Measurements from ENCODE around the gene RARB. TPM values are rescaled to one million over a fixed set of nuclear protein-coding genes. Genes with fewer than 3 reads are reported as not detected.

Gene RARB
- total RNA-seq, 2 experiments from 2014 or later: not detected

DNA sequence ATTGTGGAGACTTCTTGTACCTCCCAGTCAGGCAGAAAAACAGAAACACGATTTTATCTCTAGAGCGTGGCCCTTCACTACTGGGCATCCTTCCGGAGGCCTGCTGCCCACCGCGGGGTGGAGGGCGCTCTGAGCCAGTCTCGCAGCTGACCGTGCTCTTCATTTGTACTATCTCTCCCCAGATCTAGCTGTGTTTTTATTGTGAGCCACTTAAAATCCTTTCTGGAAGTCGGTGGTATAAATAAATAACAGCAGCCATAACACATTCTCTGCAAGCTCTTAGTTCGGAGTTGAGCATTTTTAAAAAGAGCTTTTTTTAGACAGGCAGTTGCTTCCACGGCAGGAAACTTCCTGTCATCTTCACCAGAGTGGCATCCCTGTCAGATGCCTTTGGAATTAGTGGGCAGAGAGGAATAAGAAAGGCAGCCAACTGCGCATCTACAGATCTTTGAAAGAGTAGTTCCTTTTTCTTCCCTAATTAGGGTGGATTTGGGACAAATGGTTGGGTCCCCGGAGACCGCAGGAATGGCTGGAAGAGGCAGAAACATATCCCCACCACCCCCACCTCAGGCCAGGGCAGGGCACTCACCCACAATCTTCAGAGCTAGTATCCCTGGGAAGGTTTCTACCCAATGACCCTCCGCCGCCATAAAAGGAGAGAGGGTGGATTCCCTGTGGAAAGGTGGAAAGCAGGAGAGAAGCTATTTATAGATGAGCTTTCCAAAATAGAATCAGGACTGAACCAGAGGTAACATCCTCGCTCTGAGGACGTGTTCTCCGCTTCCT, 145.5 kb downstream of the RARB start:
- Mint-ChIP-seq H3K27me3 (peaks cover 3% of the 10 kb centered on the region), H3K27ac (no peak overlapping the region), H3K4me1 (no peaks in the 10 kb centered on the region), H3K4me3 (no peak overlapping the region), H3K9me3 (ENCODE audit: low read depth) (no peaks in the 10 kb centered on the region), H3K36me3 (no peaks in the 10 kb centered on the region)
- CTCF ChIA-PET: no interaction called here
- DNase-seq (no peak), ATAC-seq (no peak)

DNA sequence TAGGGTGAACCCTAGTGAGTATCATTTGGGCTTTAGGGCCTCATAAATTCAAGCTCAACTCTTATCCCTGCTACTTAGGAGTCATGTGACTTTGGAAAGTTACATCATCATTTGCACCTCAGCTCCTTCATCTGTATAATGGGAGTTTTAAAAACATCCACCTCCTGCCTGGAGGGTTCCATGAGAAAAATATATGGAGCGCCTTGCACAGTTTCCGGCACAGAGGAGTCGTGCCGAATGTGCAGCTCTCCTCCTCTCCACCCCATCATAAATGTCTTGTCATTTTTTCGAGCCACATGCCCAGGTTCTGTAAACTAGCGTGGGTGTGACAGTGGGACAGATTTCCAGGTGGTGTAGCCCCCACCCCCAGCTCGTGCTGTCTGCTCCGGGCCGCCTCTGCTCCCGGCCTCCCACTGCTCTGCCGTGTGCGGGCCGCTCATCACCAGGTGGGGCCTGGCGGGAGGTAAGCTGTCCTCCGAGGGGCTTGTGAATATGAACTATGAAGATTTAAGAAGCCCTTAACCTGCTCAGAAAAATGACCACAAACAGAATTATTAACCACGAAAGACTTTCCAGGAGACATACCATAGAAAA, 146.2 kb downstream of the RARB start:
- ATAC-seq (no peak), DNase-seq (no peak)
- Mint-ChIP-seq H3K4me3 (no peak overlapping the region), H3K4me1 (no peaks in the 10 kb centered on the region), H3K27me3 (peaks cover 3% of the 10 kb centered on the region), H3K36me3 (no peaks in the 10 kb centered on the region), H3K27ac (no peak overlapping the region), H3K9me3 (ENCODE audit: low read depth) (no peaks in the 10 kb centered on the region)
- CTCF ChIA-PET: no interaction called here

GRCh38 chr3:25575001-25575400, 146.9 kb downstream of the RARB start:
- Mint-ChIP-seq H3K27me3 (peaks cover 3% of the 10 kb centered on the region), H3K4me1 (no peaks in the 10 kb centered on the region), H3K4me3 (no peak overlapping the region), H3K36me3 (no peaks in the 10 kb centered on the region), H3K27ac (no peak overlapping the region), H3K9me3 (ENCODE audit: low read depth) (no peaks in the 10 kb centered on the region)
- CTCF ChIA-PET: no interaction called here
- ATAC-seq: no peak
- no peak for DNase-seq

DNA sequence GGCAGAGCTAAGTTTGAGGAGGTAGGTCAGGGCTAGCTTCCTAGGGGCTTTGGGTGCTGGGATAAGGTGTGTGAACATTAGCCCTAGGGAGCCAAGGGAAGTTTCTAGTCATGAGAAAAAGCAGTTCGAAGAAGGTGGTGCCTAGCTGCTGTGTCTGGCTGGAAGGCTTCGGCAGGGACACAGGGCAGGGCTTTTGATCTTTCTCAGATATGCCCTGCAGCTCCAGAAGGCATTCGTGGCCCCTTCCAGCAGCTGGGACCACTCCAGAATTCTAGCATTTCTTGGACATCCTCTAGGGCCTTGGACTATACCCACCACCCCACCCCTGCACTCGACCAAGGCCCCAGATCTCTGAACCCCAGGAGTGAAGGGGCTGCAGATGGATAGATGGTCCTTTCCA, 148.1 kb downstream of the RARB start:
- Mint-ChIP-seq H3K4me1 (no peaks in the 10 kb centered on the region), H3K27ac (no peak overlapping the region), H3K36me3 (no peaks in the 10 kb centered on the region), H3K27me3 (peaks cover 3% of the 10 kb centered on the region), H3K4me3 (no peak overlapping the region), H3K9me3 (ENCODE audit: low read depth) (no peaks in the 10 kb centered on the region)
- ATAC-seq (no peak), DNase-seq (no peak)
- CTCF ChIA-PET: no interaction called here

GRCh38 chr3:25576831-25577454, 148.9 kb downstream of the RARB start:
- Mint-ChIP-seq H3K27me3 (peaks cover 3% of the 10 kb centered on the region), H3K9me3 (ENCODE audit: low read depth) (no peaks in the 10 kb centered on the region), H3K4me3 (no peak overlapping the region), H3K27ac (no peak overlapping the region), H3K36me3 (no peaks in the 10 kb centered on the region), H3K4me1 (no peaks in the 10 kb centered on the region)
- CTCF ChIA-PET: no interaction called here
- no peak for ATAC-seq
- DNase-seq: no peak

DNA sequence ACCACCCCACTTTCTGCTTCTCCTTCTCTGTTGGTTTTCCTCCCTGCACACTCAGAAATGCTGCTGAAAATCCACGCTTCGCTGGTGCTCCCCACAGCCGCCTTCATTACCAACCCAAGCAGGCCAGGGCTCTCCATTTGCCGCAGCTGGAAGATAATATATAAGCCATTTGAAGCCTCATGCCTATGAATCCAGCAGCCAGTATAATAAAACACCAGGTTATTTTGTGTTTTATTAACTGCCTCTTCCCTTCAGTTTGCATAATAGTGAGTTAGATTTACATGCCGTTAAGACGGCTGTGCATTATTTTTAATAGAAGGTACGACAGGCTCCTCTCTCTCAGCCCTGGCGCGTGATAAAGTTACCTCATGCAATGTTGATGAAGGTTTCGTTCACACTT, 150.0 kb downstream of the RARB start:
- no peak for DNase-seq
- H3K27me3 Mint-ChIP-seq: peaks cover 3% of the 10 kb centered on the region
- CTCF ChIA-PET: no interaction called here
- no peaks in the 10 kb centered on the region for H3K4me1 Mint-ChIP-seq
- no peaks in the 10 kb centered on the region for H3K36me3 Mint-ChIP-seq
- no peak for ATAC-seq
- H3K4me3 Mint-ChIP-seq: no peak overlapping the region
- H3K27ac Mint-ChIP-seq: no peak overlapping the region
- no peaks in the 10 kb centered on the region for H3K9me3 Mint-ChIP-seq (ENCODE audit: low read depth)

DNA sequence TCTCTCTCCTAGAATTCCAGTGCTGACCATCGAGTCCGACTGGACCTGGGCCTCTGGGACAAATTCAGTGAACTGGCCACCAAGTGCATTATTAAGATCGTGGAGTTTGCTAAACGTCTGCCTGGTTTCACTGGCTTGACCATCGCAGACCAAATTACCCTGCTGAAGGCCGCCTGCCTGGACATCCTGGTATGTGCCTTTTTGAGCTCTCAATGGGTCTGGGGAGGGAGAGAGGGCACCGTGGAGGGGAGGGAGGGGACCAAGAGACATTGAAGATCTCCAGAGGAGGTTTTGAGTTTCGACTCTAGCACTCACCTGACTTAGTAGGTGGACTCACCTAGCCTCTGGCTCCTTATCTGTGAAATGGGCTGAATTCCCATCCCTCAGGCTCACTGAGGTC, 152.5 kb downstream of the RARB start:
- ATAC-seq: no peak

DNA sequence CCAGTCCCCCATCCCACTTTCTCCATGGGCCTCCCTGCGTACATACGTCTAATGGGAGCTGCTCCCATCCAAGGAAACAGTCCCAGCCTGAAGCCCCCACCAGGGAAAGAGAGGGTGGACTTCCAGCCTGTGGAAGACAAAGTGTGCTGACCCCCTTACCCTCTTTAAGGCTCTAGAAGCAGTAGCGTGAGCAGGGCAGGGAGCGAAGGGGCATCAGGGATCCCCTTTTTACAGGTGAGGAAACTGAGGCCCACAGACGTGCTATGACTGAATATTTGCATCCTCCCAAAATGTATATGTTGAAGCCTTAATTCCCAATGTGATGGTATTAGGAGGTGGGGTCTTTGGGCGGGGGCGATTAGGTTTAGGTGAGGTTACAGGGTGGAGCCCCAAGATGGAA, 153.3 kb downstream of the RARB start:
- Mint-ChIP-seq H3K27me3 (peaks cover 3% of the 10 kb centered on the region), H3K4me3 (no peak overlapping the region), H3K36me3 (no peaks in the 10 kb centered on the region), H3K4me1 (no peaks in the 10 kb centered on the region), H3K27ac (no peak overlapping the region), H3K9me3 (ENCODE audit: low read depth) (no peaks in the 10 kb centered on the region)
- no peak for DNase-seq
- CTCF ChIA-PET: no interaction called here
- ATAC-seq: no peak

More for the DNA sequence above, 152.5 kb downstream of the RARB start:
- Mint-ChIP-seq H3K4me3 (no peak overlapping the region), H3K27me3 (peaks cover 3% of the 10 kb centered on the region), H3K36me3 (no peaks in the 10 kb centered on the region), H3K27ac (no peak overlapping the region), H3K4me1 (no peaks in the 10 kb centered on the region), H3K9me3 (ENCODE audit: low read depth) (no peaks in the 10 kb centered on the region)
- DNase-seq: no peak
- CTCF ChIA-PET: no interaction called here

DNA sequence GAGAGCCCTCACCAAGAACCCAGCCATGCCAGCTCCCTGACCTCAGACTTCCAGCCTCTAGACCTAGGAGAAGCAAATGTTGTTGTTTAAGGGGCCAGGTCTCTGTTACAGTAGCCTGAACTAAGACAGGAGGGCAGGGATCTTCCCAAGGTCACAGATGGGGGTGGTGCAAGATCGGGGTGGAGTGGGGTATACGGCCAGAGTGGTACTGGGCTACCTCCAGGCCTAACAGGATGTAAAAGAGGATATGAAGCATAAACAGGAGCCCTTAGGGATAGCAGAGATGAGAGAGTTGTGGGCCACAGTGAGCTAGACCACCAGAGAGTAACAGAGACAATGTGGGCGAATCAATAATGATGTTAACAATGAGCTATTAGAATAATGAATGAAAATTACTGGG, 153.8 kb downstream of the RARB start:
- no peak for DNase-seq
- Mint-ChIP-seq H3K27ac (no peak overlapping the region), H3K4me1 (no peaks in the 10 kb centered on the region), H3K9me3 (ENCODE audit: low read depth) (no peaks in the 10 kb centered on the region), H3K27me3 (peaks cover 3% of the 10 kb centered on the region), H3K4me3 (no peak overlapping the region), H3K36me3 (no peaks in the 10 kb centered on the region)
- ATAC-seq: no peak
- CTCF ChIA-PET: no interaction called here

- Mint-ChIP-seq H3K4me3 (no peak overlapping the region), H3K4me1 (no peaks in the 10 kb centered on the region), H3K36me3 (no peaks in the 10 kb centered on the region), H3K9me3 (ENCODE audit: low read depth) (no peaks in the 10 kb centered on the region), H3K27me3 (peaks cover 3% of the 10 kb centered on the region), H3K27ac (no peak overlapping the region)
- ATAC-seq: no peak
- no peak for DNase-seq
- CTCF ChIA-PET: no interaction called here
Measured at GRCh38 chr3:25582242-25582641, 154.2 kb downstream of the RARB start.

GRCh38 chr3:25583343-25583742, 155.3 kb downstream of the RARB start:
- no peak for DNase-seq
- H3K36me3 Mint-ChIP-seq: no peaks in the 10 kb centered on the region
- no peak overlapping the region for H3K4me3 Mint-ChIP-seq
- H3K27me3 Mint-ChIP-seq: peaks cover 3% of the 10 kb centered on the region
- CTCF ChIA-PET: no interaction called here
- no peaks in the 10 kb centered on the region for H3K9me3 Mint-ChIP-seq (ENCODE audit: low read depth)
- no peak for ATAC-seq
- H3K4me1 Mint-ChIP-seq: no peaks in the 10 kb centered on the region
- no peak overlapping the region for H3K27ac Mint-ChIP-seq

GRCh38 chr3:25584011-25584789, 156.1 kb downstream of the RARB start:
- H3K36me3 Mint-ChIP-seq: no peaks in the 10 kb centered on the region
- H3K27ac Mint-ChIP-seq: no peak overlapping the region
- no peak for DNase-seq
- no peak overlapping the region for H3K4me3 Mint-ChIP-seq
- no peaks in the 10 kb centered on the region for H3K9me3 Mint-ChIP-seq (ENCODE audit: low read depth)
- CTCF ChIA-PET: no interaction called here
- no peaks in the 10 kb centered on the region for H3K4me1 Mint-ChIP-seq
- no peak for ATAC-seq
- H3K27me3 Mint-ChIP-seq: no peaks in the 10 kb centered on the region

- CTCF ChIA-PET: interaction anchor here (1.1 kb wide), 1 partner anchor 10 kb away, joined by 3 read pairs; no protein-coding TSS in a partner anchor
- H3K27ac Mint-ChIP-seq: no peak overlapping the region
- DNase-seq (peak; percentile 22), ATAC-seq (no peak)
- H3K27me3 Mint-ChIP-seq: no peaks in the 10 kb centered on the region
- no peaks in the 10 kb centered on the region for H3K4me1 Mint-ChIP-seq
- no peaks in the 10 kb centered on the region for H3K36me3 Mint-ChIP-seq
- no peak overlapping the region for H3K4me3 Mint-ChIP-seq
- H3K9me3 Mint-ChIP-seq (ENCODE audit: low read depth): no peaks in the 10 kb centered on the region
Measured at GRCh38 chr3:25585361-25586166, 157.5 kb downstream of the RARB start.
